Sigmoid colon (tissue), 7 donors: ENCODE results near the gene MPV17L2. TPM values are rescaled to one million over a fixed set of nuclear protein-coding genes. Genes with fewer than 3 reads are reported as not detected.

Experiments used
- DNase-seq: peaks from one replicate; pipeline ENCODE4 v3.0.0-alpha.2; 2019
- H3K27ac ChIP-seq, 4 donors: fragments of 200-600 bp; sonication (generic); one replicate each; pipeline ENCODE4 v1.5.1; 2016 to 2019; ENCODE audit warnings: mild to moderate bottlenecking in 1 of 4
- H3K27me3 ChIP-seq, 3 donors: fragments of 200-600 bp; sonication (generic); one replicate each; pipeline ENCODE4 v1.5.1; 2019; ENCODE audit warnings: mild to moderate bottlenecking in 1 of 3
- H3K36me3 ChIP-seq, 4 donors: fragments of 200-600 bp; sonication (generic); one replicate each; pipeline ENCODE4 v1.5.1; 2016 to 2019
- H3K4me1 ChIP-seq, 4 donors: fragments of 200-600 bp; sonication (generic); one replicate each; pipeline ENCODE4 v1.5.1; 2017 to 2019
- H3K4me3 ChIP-seq, 4 donors: fragments of 200-600 bp; sonication (generic); one replicate each; pipeline ENCODE4 v1.5.1; 2017 to 2019; ENCODE audit warnings: mild to moderate bottlenecking in 2 of 4, moderate library complexity in 1 of 4
- H3K9me3 ChIP-seq, 4 donors: fragments of 200-600 bp in 3 of 4; sonication (generic) in 3 of 4; one replicate each; pipeline versions ENCODE4 v1.5.1 to v1.6.1; 2013 to 2019
- EP300 ChIP-seq, 4 donors: sonication (generic); formaldehyde crosslinking; IDR thresholded peaks; one replicate each; pipeline ENCODE4 v1.6.1; 2017; ENCODE audit warnings: antibody characterized with exemption in 4 of 4
- POLR2A ChIP-seq, 2 donors: fragments of 450-650 bp; IDR thresholded peaks; one replicate each; pipeline ENCODE4 v1.6.1; 2016; ENCODE audit warnings: antibody characterized with exemption in 2 of 2, mild to moderate bottlenecking in 2 of 2, moderate library complexity in 2 of 2
- POLR2AphosphoS5 ChIP-seq, 4 donors: sonication (generic); formaldehyde crosslinking; IDR thresholded peaks; one replicate each; pipeline ENCODE4 v1.6.1; 2017; ENCODE audit warnings: antibody characterized with exemption in 4 of 4
- whole genome bisulfite sequencing, 2 donors: extraction: QIAGEN DNeasy Blood & Tissue Kit; methylation state at CpG; one replicate each; pipeline ENCODE4 v1.1.7; 2013; 5-methylcytosine and 5-hydroxymethylcytosine counted together
- intact Hi-C: fragments of 100-400 bp; cut with DNase I; formaldehyde crosslinking; loops from one replicate; pipeline ENCODE4 v1.15.1; 2023
- polyA plus RNA-seq, 3 donors: library from polyadenylated mRNA; stranded (reverse); fragments of 200-250 nt; gene quantifications; one replicate each; pipeline ENCODE4 v1.2.3, GENCODE V29; 2013
- total RNA-seq, 4 donors: library from RNA; depleted of rRNA; stranded (reverse); fragments of >200 nt; gene quantifications; one replicate each; pipeline ENCODE4 v1.1.0, GENCODE V29; 2016
- TF ChIP-seq, protein P1 (sequence below), 4 experiments: fragments of 450-650 bp in 3 of 4; fragments of 200-600 bp in 1 of 4; IDR thresholded peaks; one replicate each; pipeline ENCODE4 v1.5.1; 2016 to 2019; ENCODE audit warnings: antibody characterized with exemption in 4 of 4, mild to moderate bottlenecking in 3 of 4, moderate library complexity in 2 of 4
- donor health status: healthy with polysubstance abuse.
- donor health status: Bipolar disorder and iron deficiency.
- donor health status: healthy.

The MPV17L2 gene
- total and polyA plus RNA-seq, 7 donors, result 9.0 to 37.3 (median 18.9) TPM

DNA sequence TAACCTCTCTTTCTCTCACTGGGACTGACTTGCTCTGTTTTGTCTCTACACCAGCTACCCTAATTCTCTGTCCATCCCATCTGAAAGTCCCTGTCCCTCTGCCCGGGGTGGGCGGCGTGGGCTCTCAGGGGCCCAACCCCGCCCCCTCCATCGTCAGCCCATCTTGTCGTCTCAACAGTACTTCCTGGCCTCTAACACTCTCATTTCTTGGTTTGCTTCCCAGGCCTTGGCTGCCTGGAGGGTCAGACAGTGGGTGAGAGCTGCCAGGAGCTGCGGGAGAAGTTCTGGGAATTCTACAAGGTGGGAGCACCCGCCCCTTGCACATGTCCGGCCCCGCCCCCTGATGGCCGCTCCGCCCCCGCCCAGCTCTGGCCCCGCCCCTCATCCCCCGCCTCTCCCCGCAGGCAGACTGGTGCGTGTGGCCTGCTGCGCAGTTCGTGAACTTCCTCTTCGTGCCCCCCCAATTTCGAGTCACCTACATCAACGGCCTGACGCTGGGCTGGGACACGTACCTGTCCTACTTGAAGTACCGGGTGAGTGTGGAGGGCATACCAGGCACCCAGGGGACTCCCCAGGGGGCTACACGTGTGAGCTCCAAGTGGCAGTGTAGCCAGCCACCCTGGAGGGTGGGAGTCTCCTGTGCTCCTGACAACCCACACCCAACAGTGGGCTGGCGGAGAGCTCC lies 1.7 kb downstream of the MPV17L2 start:
- peak overlapping the region; percentile 18 to 91 (median 50) for H3K4me3 ChIP-seq
- intact Hi-C loops, result loop anchor here (5.0 kb wide), 1 partner anchor 42 kb away; the partner anchor contains the start of gene PIK3R2
- H3K27ac ChIP-seq, result peak overlapping the region; percentile 94 to 98 (median 96)
- peak; percentile 90 for DNase-seq
- TF ChIP-seq, protein P1, sequence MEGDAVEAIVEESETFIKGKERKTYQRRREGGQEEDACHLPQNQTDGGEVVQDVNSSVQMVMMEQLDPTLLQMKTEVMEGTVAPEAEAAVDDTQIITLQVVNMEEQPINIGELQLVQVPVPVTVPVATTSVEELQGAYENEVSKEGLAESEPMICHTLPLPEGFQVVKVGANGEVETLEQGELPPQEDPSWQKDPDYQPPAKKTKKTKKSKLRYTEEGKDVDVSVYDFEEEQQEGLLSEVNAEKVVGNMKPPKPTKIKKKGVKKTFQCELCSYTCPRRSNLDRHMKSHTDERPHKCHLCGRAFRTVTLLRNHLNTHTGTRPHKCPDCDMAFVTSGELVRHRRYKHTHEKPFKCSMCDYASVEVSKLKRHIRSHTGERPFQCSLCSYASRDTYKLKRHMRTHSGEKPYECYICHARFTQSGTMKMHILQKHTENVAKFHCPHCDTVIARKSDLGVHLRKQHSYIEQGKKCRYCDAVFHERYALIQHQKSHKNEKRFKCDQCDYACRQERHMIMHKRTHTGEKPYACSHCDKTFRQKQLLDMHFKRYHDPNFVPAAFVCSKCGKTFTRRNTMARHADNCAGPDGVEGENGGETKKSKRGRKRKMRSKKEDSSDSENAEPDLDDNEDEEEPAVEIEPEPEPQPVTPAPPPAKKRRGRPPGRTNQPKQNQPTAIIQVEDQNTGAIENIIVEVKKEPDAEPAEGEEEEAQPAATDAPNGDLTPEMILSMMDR (IDR thresholded peaks at IDR 0.05), result no peak
- peak in 2 of 4 donors; percentile 10 to 37 for TF ChIP-seq POLR2AphosphoS5 (IDR thresholded peaks at IDR 0.05)
- no peaks in the 10 kb centered on the region for H3K27me3 ChIP-seq
- peaks cover 0 to 39% (median 6%) of the 10 kb centered on the region in 4 donors for H3K36me3 ChIP-seq
- 34 to 43% methylated on average over 27 of the region's 27 CpGs for WGBS, 2 donors
- H3K9me3 ChIP-seq, result no peaks in the 10 kb centered on the region
- peaks cover 0 to 31% (median 24%) of the 10 kb centered on the region in 4 donors for H3K4me1 ChIP-seq

DNA sequence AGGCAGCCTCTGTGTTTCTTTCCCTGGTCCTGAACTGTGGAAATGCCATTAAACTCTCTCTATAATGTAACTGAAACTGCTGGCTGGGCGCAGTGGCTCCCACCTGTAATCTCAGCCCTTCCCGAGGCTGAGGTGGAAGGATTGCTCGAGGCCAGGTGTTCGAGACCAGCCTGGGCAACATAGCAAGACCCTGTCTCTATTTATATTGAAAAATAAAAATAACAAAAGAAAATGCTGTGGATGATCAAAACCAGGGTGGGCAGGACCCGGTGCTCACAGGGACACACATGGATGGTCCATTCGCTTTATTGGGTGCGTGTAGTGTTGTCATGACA lies 3.5 kb downstream of the MPV17L2 start:
- Histone ChIP-seq H3K4me1 (peaks cover 0 to 30% (median 23%) of the 10 kb centered on the region in 4 donors), H3K27ac (peak overlapping the region in 3 of 4 donors; percentile 94 to 98 (median 98)), H3K27me3 (no peaks in the 10 kb centered on the region), H3K36me3 (peaks cover 0 to 50% (median 8%) of the 10 kb centered on the region in 4 donors), H3K9me3 (no peaks in the 10 kb centered on the region), H3K4me3 (no peak overlapping the region)
- intact Hi-C loops, result no loop called here
- no peak for DNase-seq
- TF ChIP-seq POLR2A (IDR thresholded peaks at IDR 0.05) (no peak), EP300 (IDR thresholded peaks at IDR 0.05) (no peak), POLR2AphosphoS5 (IDR thresholded peaks at IDR 0.05) (no peak)
- TF ChIP-seq, protein P1 (IDR thresholded peaks at IDR 0.05), result no peak
- 82 to 93% methylated on average over 7 of the region's 7 CpGs for WGBS, 2 donors

DNA sequence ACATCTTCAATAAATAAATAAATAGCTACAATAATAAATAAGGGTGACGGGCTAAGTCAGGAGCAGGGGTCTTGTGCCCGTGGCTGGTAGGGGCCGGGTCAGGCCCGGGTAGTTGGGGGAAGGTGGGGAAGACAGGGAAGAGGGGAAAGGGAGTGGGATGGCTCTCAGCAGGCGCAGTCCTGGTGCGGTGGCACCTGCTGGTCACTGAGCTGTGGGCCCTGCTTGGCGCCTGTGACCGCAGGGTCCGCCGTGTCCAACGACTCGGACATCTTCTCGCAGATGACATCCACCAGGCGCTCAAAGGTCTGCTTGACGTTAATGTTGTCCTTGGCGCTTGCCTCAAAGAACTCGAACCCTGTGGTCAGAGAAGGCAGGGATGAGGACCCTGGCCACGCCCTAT lies 4.3 kb downstream of the MPV17L2 start:
- intact Hi-C loops, result no loop called here
- peak overlapping the region in 1 of 4 donors; percentile 7 for H3K27ac ChIP-seq
- H3K4me3 ChIP-seq, result no peak overlapping the region
- DNase-seq, result no peak
- WGBS, 2 donors, result 92 to 95% methylated on average over 18 of the region's 18 CpGs
- H3K27me3 ChIP-seq, result no peaks in the 10 kb centered on the region
- H3K4me1 ChIP-seq, result peaks cover 0 to 22% (median 19%) of the 10 kb centered on the region in 4 donors
- H3K9me3 ChIP-seq, result no peaks in the 10 kb centered on the region
- peaks cover 0 to 58% (median 8%) of the 10 kb centered on the region in 4 donors for H3K36me3 ChIP-seq
- TF ChIP-seq, protein P1 (IDR thresholded peaks at IDR 0.05), result no peak

DNA sequence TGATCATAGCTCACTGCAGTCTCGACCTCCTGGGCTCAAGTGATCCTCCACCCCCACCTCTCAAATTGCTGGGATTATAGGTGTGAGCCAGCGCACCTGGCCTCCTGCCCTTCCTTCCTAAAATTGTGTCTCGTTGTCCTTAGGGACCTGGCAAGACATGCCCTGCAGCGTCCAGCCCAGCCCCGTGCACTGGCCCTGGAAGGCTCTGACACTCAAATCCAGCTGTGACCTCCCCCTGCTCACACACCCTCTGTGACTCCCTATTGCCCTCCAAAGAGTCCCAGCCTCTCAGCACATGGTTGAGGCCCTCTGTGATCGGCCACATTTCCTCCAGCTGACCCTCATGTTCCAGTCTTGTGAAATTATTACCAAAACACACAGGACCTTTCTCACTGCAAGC lies 4.9 kb downstream of the MPV17L2 start:
- 75 to 78% methylated on average over 6 of the region's 6 CpGs for WGBS, 2 donors
- no peak for DNase-seq
- H3K4me1 ChIP-seq, result peaks cover 0 to 27% (median 26%) of the 10 kb centered on the region in 4 donors
- intact Hi-C loops, result no loop called here
- H3K36me3 ChIP-seq, result peaks cover 0 to 59% (median 8%) of the 10 kb centered on the region in 4 donors
- no peak for TF ChIP-seq POLR2A (IDR thresholded peaks at IDR 0.05)
- TF ChIP-seq POLR2AphosphoS5 (IDR thresholded peaks at IDR 0.05), result no peak
- no peak for TF ChIP-seq EP300 (IDR thresholded peaks at IDR 0.05)
- TF ChIP-seq, protein P1 (IDR thresholded peaks at IDR 0.05), result no peak
- no peaks in the 10 kb centered on the region for H3K9me3 ChIP-seq
- H3K4me3 ChIP-seq, result no peak overlapping the region
- H3K27me3 ChIP-seq, result no peaks in the 10 kb centered on the region
- H3K27ac ChIP-seq, result no peak overlapping the region

DNA sequence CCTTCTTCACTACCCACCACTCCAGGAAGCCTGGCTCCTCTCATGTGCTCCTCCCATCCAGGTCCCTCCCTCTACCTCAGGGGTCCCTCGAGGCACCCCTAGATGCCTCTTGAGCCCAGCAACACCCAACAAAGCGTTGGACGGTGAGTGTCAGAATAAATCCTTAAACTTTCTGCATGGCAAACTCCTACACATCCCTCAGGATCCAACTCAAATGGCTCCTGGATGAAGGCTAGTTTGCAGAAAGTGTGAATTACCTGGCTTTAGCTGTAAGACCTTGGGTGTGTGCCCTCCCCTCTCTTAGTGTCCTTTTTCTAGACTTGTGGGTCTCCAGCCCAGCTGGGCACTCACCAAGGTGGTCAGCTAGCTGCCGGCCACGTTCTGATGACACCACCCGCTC lies 5.4 kb downstream of the MPV17L2 start:
- 93 to 94% methylated on average over 6 of the region's 6 CpGs for WGBS, 2 donors
- TF ChIP-seq POLR2AphosphoS5 (IDR thresholded peaks at IDR 0.05) (no peak), POLR2A (IDR thresholded peaks at IDR 0.05) (no peak), EP300 (IDR thresholded peaks at IDR 0.05) (no peak)
- TF ChIP-seq, protein P1 (IDR thresholded peaks at IDR 0.05), result no peak
- H3K9me3 ChIP-seq, result no peaks in the 10 kb centered on the region
- H3K27me3 ChIP-seq, result no peaks in the 10 kb centered on the region
- peaks cover 0 to 59% (median 8%) of the 10 kb centered on the region in 4 donors for H3K36me3 ChIP-seq
- H3K27ac ChIP-seq, result no peak overlapping the region
- no peak overlapping the region for H3K4me3 ChIP-seq
- H3K4me1 ChIP-seq, result peaks cover 0 to 31% (median 30%) of the 10 kb centered on the region in 4 donors
- DNase-seq, result no peak
- intact Hi-C loops, result no loop called here
